Endothelial cell of umbilical vein (primary cell): Measurements from ENCODE around the gene CERCAM. TPM values are rescaled to one million over a fixed set of nuclear protein-coding genes. Genes with fewer than 3 reads are reported as not detected.
A peak's percentile ranks its signal among the peaks of the same experiment; 100 is the strongest.

ENCODE experiments used
- BruUV-seq: library from RNA; stranded (reverse); fragments of 400-500 nt; replicated peaks from 2 replicates; lab custom pipeline; 2021; lab: Mats Ljungman, UMichigan
- CTCF ChIA-PET: fragments of 300-600, 350-600 bp; sonication (Branson Sonifier 250); formaldehyde crosslinking; loops from one replicate; lab custom pipeline; 2021; ENCODE audit warnings: antibody characterized with exemption, inconsistent platforms; lab: Charles Lee
- POLR2A ChIA-PET: fragments of 300-600, 350-600 bp; sonication (Branson Sonifier 250); formaldehyde crosslinking; loops from one replicate; lab custom pipeline; 2021; ENCODE audit warnings: antibody characterized with exemption, inconsistent platforms; lab: Charles Lee
- DNase-seq: peaks from one replicate; pipeline ENCODE4 v3.0.0-alpha.2; 2011; ENCODE audit warnings: low read depth, low spot score
- FAIRE-seq: peaks from 2 replicates; lab custom pipeline; 2011; peaks lifted over from hg19 to GRCh38; lab: Jason Lieb, UNC
- H2AFZ ChIP-seq: 2 replicates; pipeline ENCODE4 v1.6.0; 2012; ENCODE audit warnings: low read depth, low read length, control low read depth, inconsistent platforms
- H3K27ac ChIP-seq: 2 replicates; pipeline ENCODE4 v1.5.1; 2011; ENCODE audit warnings: low read depth, mild to moderate bottlenecking, control low read depth, low read length, moderate library complexity; ENCODE audit not compliant: insufficient read depth
- H3K27me3 ChIP-seq, 2 experiments: 2 replicates each; pipeline versions ENCODE4 v1.6.0 to v1.6.1; 2011; ENCODE audit warnings: low read length in 2 of 2, mixed read lengths in 1 of 2; ENCODE audit not compliant: control insufficient read depth in 2 of 2, insufficient read depth in 2 of 2
- H3K36me3 ChIP-seq, 2 experiments: 2 replicates in 1 of 2; 3 replicates in 1 of 2; pipeline ENCODE4 v1.5.1; 2011; ENCODE audit warnings: low read length in 2 of 2, mild to moderate bottlenecking in 1 of 2, moderate library complexity in 1 of 2; ENCODE audit not compliant: control insufficient read depth in 2 of 2, insufficient read depth in 2 of 2; ENCODE audit errors: extremely low read depth in 1 of 2
- H3K4me1 ChIP-seq: 3 replicates; pipeline ENCODE4 v1.5.1; 2011; ENCODE audit warnings: mild to moderate bottlenecking, low read length; ENCODE audit not compliant: control insufficient read depth, insufficient read depth; ENCODE audit errors: extremely low read depth
- H3K4me2 ChIP-seq: 2 replicates; pipeline ENCODE4 v1.6.1; 2011; ENCODE audit warnings: low read length, control low read depth, mixed read lengths; ENCODE audit not compliant: insufficient read depth
- H3K4me3 ChIP-seq, 3 experiments: fragments of 200-600 bp in 1 of 3; sonication (generic), shearing (Covaris generic) in 1 of 3; replicated peaks in 1 of 3; 2 replicates each; pipeline ENCODE4 v1.5.1; 2011 to 2016; ENCODE audit warnings: control low read depth in 3 of 3, low read length in 3 of 3, mild to moderate bottlenecking in 2 of 3, inconsistent platforms in 1 of 3, low read depth in 1 of 3, moderate library complexity in 1 of 3; ENCODE audit not compliant: insufficient read depth in 1 of 3
- H3K79me2 ChIP-seq: 2 replicates; pipeline ENCODE4 v1.6.0; 2012; ENCODE audit warnings: low read length, inconsistent platforms; ENCODE audit not compliant: control insufficient read depth, insufficient read depth
- H3K9ac ChIP-seq: replicated peaks from 2 replicates; pipeline ENCODE3; 2011; ENCODE audit warnings: low read length, control low read depth; ENCODE audit not compliant: insufficient read depth; ENCODE audit errors: extremely low read depth
- H3K9me1 ChIP-seq: replicated peaks from 3 replicates; pipeline ENCODE4 v1.6.0; 2011; ENCODE audit warnings: mild to moderate bottlenecking, low read length; ENCODE audit not compliant: control insufficient read depth, insufficient read depth; ENCODE audit errors: extremely low read depth
- H3K9me3 ChIP-seq: replicated peaks from 2 replicates; pipeline ENCODE4 v1.5.1; 2012; ENCODE audit warnings: low read length, inconsistent platforms; ENCODE audit not compliant: control insufficient read depth, insufficient read depth
- H4K20me1 ChIP-seq: replicated peaks from 2 replicates; pipeline ENCODE3; 2011; ENCODE audit warnings: mild to moderate bottlenecking, low read length; ENCODE audit not compliant: control insufficient read depth, insufficient read depth; ENCODE audit errors: extremely low read depth
- EZH2 ChIP-seq: IDR thresholded peaks from 2 replicates; pipeline ENCODE4 v1.6.1; 2012; ENCODE audit warnings: borderline replicate concordance, low read depth, mild to moderate bottlenecking, moderate library complexity, low read length, inconsistent platforms; ENCODE audit not compliant: severe bottlenecking
- GATA2 ChIP-seq: IDR thresholded peaks from 2 replicates; pipeline ENCODE4 v1.7.0; 2011; ENCODE audit warnings: low read depth, mild to moderate bottlenecking, moderate library complexity, mixed read lengths, low read length; ENCODE audit not compliant: insufficient read length, insufficient read depth
- JUN ChIP-seq: IDR thresholded peaks from 2 replicates; pipeline ENCODE4 v1.6.1; 2011; ENCODE audit warnings: borderline replicate concordance, low read depth; ENCODE audit not compliant: insufficient read length, insufficient read depth
- MYC ChIP-seq: IDR thresholded peaks from one replicate; pipeline ENCODE4 v1.6.1; 2011; ENCODE audit warnings: mild to moderate bottlenecking, low read depth, low read length
- POLR2A ChIP-seq: IDR thresholded peaks from 2 replicates; pipeline ENCODE4 v1.6.1; 2012; ENCODE audit warnings: low read depth, mild to moderate bottlenecking, control low read depth, low read length
- dilution Hi-C: fragments of 300-500 bp; cut with MboI; formaldehyde crosslinking; loops from one replicate; pipeline ENCODE4 v1.15.0; 2019; ENCODE audit warnings: low sequenced_read_pairs; ENCODE audit not compliant: extremely low pct_ligation_motif_present
- intact Hi-C: fragments of 100-400 bp; cut with micrococcal nuclease; formaldehyde crosslinking; loops from one replicate; pipeline ENCODE4 v1.10.0; 2022
- polyA plus RNA-seq, 4 experiments: library from polyadenylated mRNA; depleted of rRNA in 3 of 4; stranded (reverse) in 3 of 4; unstranded in 1 of 4; fragments of >200 nt; gene quantifications; 2 replicates each; pipeline versions ENCODE4 v1.2.1 to v1.2.3, GENCODE V29; 2011 to 2012; ENCODE audit warnings: missing spikeins in 1 of 4
- total RNA-seq: library from RNA; stranded (reverse); gene quantifications from 2 replicates; pipeline ENCODE4 v1.2.3, GENCODE V29; 2021
- TF ChIP-seq, protein P1 (sequence below): IDR thresholded peaks from 2 replicates; pipeline ENCODE4 v1.6.1; 2011; ENCODE audit not compliant: insufficient read depth, insufficient read length
- TF ChIP-seq, protein P2 (sequence below), 2 donors: IDR thresholded peaks; 1 replicate in 1 of 2; 2 replicates in 1 of 2; pipeline ENCODE4 v1.5.1; 2011; ENCODE audit warnings: low read length in 2 of 2, mild to moderate bottlenecking in 2 of 2, moderate library complexity in 2 of 2, control low read depth in 1 of 2, inconsistent platforms in 1 of 2, low read depth in 1 of 2; ENCODE audit not compliant: insufficient read depth in 1 of 2; ENCODE audit errors: extremely low read depth in 1 of 2

CERCAM gene
- total and polyA plus RNA-seq, 2 donors (not counting 3 experiments of a cell fraction or from before 2014, with no cell fraction given) = 47.9 to 77.8 TPM

DNA sequence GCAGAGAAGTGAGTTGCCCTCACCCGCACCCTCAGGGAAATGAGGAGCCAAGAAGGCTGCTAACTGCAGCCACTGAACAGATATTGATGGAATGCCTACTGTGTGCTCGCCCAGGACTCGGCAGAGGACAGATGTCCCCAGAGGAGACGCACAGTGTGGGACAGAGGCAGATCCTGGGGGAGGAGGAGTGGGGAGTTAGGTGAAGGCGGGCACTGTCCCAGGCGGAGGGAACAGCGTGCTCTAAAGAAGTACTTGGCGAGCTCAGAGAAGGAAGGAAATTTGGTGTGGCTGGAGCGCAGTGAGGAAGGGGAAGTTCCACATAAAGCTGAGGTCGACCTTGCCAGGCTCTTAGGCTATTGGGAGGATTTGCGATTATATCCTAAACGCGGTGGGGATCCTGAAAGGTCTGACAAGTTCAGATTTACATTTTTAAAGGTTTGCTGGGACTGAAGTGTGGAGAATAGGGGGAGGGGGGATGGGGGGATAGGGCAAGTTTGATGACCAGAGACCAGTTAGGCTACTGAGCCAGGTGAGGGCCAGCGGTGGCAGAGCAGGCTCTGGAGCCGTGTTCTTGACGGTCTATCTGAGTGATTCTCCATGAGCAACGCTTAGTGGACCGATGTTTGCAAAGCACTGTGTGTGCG, 23.6 kb upstream of the CERCAM start:
- H2AFZ ChIP-seq = peak overlapping the region; percentile 57
- H3K4me1 ChIP-seq = peaks cover 5% of the 10 kb centered on the region
- TF ChIP-seq POLR2A (no peak), JUN (no peak), MYC (no peak), EZH2 (no peak), GATA2 (no peak)
- TF ChIP-seq, protein P1, sequence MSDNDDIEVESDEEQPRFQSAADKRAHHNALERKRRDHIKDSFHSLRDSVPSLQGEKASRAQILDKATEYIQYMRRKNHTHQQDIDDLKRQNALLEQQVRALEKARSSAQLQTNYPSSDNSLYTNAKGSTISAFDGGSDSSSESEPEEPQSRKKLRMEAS = no peak
- TF ChIP-seq, protein P2, sequence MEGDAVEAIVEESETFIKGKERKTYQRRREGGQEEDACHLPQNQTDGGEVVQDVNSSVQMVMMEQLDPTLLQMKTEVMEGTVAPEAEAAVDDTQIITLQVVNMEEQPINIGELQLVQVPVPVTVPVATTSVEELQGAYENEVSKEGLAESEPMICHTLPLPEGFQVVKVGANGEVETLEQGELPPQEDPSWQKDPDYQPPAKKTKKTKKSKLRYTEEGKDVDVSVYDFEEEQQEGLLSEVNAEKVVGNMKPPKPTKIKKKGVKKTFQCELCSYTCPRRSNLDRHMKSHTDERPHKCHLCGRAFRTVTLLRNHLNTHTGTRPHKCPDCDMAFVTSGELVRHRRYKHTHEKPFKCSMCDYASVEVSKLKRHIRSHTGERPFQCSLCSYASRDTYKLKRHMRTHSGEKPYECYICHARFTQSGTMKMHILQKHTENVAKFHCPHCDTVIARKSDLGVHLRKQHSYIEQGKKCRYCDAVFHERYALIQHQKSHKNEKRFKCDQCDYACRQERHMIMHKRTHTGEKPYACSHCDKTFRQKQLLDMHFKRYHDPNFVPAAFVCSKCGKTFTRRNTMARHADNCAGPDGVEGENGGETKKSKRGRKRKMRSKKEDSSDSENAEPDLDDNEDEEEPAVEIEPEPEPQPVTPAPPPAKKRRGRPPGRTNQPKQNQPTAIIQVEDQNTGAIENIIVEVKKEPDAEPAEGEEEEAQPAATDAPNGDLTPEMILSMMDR (IDR thresholded peaks at IDR 0.05; ENCODE audit: extremely low read depth in 1 of 2, insufficient read depth in 1 of 2, low read depth in 1 of 2, low read length in 2 of 2) = no peak
- peak; percentile 24 for DNase-seq
- H3K4me3 ChIP-seq = peak overlapping the region in 1 of 3 experiments; percentile 8
- H3K9me1 ChIP-seq = no peaks in the 10 kb centered on the region
- H3K36me3 ChIP-seq = peaks cover 0 to 2% of the 10 kb centered on the region in 2 experiments
- H3K9me3 ChIP-seq = no peaks in the 10 kb centered on the region
- intact Hi-C loops (no loop called here), dilution Hi-C loops (no loop called here)
- no peaks in the 10 kb centered on the region for H3K27me3 ChIP-seq
- peak overlapping the region; percentile 50 for H3K4me2 ChIP-seq
- H4K20me1 ChIP-seq = no peaks in the 10 kb centered on the region
- POLR2A ChIA-PET = interaction anchor here (0.7 kb wide), 1 partner anchor 33 kb away, joined by 5 read pairs; no protein-coding TSS in a partner anchor
- no peaks in the 10 kb centered on the region for H3K79me2 ChIP-seq
- CTCF ChIA-PET = interaction anchor here (0.6 to 3.3 kb wide), 7 partner anchors 10 to 102 kb away, joined by 3 to 14 read pairs (median 6); partner anchors contain the start of genes CERCAM and URM1
- BruUV-seq = no TSS peak
- no peak overlapping the region for H3K9ac ChIP-seq
- FAIRE-seq = peak; percentile 64
- no peak overlapping the region for H3K27ac ChIP-seq
